Left renal cortex interstitium (tissue), 4 donors: ENCODE results near the gene TRPC1. TPM values are rescaled to one million over a fixed set of nuclear protein-coding genes. Genes with fewer than 3 reads are reported as not detected.
"Not testable (repeated sequence)": the region's sequence is repeated elsewhere in the genome, so short reads cannot be mapped to it uniquely, and the experiment has no call there.

ENCODE experiments used
- DNase-seq, 4 donors: peaks; one replicate each; pipeline ENCODE4 v3.0.0-alpha.2; 2013; ENCODE audit warnings: low read depth in 4 of 4, low spot score in 2 of 4, missing footprints in 1 of 4
- polyA plus RNA-seq, 4 donors: library from polyadenylated mRNA; unstranded; fragments of 120-200 nt; gene quantifications; one replicate each; pipeline ENCODE4 v1.2.1, GENCODE V29; 2013; ENCODE audit not compliant: insufficient read length in 4 of 4

TRPC1 gene
- 10 to 100 TPM; 10.6 to 15.2 (median 11.1) TPM for polyA plus RNA-seq

GRCh38 chr3:142723968-142724681 is at the start of gene TRPC1:
Gene TRPC1, plus strand, starts transcription at chr3:142724034. Its CDS starts 526 bp downstream, at chr3:142724560.
- peak; percentile 69 to 78 (median 78) for DNase-seq

GRCh38 chr3:142676151-142676550 is 47.7 kb upstream of the TRPC1 start:
- DNase-seq = no peak

GRCh38 chr3:142680710-142681109 is 43.1 kb upstream of the TRPC1 start:
- DNase-seq = no peak

DNA sequence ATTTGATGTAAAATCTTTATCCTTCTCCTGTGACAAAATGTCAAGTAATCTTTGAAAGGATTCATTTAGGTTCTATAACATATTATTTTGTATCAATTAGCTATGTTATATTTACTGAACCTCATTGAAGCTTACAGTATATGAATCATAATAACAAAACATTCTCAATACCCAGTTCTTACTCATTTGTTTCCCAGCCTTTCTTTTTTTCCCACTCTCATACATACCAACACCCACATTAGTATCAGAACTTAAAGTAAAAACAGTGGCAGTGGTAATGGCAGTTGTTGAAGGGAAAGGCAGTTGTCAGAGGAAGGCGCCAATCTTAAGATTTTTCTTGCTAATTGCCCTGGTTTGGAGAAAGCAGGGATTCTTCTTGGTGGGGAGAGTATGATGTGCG is 33.2 kb upstream of the TRPC1 start:
- no peak for DNase-seq

DNA sequence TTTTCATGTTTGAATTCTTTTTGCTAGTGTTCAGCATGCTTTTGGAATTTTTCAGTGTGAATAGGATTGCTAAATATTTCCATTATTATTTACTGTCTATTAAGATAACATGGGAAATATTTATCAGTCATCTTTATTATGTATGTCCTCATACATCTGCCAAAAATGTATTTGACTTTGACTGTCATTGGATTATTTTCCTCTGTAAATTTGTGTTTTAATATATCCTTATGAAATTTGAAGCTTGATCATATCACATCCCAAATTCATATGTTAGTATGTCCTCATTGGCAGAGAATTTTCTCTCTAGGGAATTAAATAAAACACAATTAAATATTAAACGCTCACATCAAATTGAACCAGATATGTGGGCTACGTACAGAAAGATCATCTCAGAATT is 32.3 kb upstream of the TRPC1 start:
- DNase-seq = no peak

DNA sequence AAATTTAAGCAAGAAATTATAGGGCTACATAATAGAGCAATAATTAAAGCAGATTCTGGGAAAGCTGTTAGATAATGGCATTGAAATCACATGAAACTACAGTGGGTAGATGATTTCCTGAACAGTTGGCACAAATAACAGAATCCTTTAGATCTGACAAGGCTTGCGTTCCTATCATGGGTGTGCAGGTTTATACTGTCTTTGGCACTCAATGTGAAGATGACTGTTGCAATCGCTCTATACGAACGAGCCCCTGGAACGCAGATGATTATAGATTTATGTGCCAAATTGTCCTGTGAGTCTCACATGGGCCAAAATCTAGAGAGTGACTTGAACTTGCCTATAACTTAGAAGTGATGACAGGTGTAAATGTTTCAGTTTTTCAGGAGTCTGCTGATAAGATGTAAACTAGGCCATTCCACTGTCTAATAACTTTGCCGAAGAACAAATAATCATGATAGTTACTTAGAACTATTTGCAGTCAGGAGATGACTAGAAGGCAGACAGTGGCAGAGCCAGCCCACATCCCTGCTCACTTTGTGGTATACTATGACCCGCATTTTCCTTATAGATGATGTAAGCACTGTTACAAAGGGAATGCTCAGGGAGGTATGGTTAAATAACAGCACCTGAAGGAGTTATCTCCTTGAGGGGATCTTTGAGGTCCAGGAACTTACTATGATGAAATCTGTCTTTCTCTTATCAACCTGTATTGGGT is 30.5 kb upstream of the TRPC1 start:
- DNase-seq = no peak

- DNase-seq = no peak
These were observed 29.6 kb upstream of the TRPC1 start for GRCh38 chr3:142694225-142694624.

- DNase-seq = no peak
These were observed 18.6 kb upstream of the TRPC1 start for GRCh38 chr3:142705198-142705597.

- no peak for DNase-seq
These were observed 17.3 kb upstream of the TRPC1 start for GRCh38 chr3:142706321-142707127.

DNA sequence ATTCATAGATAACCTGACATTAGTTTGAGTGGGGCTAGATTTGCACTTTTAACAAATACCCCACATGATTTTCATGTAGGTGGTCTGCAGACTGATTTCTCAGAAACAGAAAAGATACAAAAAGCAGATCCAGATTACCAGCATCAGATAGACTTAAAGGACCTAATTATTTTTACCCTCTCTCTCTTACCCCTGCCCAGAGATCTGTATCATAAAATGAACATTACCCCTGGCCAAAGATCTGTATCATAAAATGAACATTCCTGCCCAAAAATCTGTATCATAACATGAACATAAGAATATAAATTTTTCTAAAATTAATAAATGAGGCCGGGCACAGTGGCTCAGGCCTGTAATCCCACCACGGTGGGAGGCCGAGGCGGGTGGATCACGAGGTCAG is 14.6 kb upstream of the TRPC1 start:
- no peak for DNase-seq

DNA sequence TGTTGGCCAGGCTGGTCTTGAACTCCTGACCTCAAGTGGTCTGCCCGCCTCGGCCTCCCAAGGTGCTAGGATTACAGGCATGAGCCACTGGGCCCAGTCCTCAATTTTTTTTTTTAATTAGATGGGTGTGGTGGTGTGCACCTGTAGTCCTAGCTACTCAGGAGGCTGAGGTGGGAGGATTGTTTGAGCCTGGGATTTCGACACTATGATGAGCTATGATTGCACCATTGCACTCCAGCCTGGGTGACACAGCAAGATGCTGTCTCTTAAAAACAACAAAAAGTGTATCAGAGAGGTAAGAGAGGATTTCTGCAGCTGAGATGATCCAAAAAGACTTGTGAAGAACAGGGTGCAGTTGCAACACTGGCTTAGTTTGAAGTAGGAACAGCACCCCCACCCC is 9.0 kb upstream of the TRPC1 start:
- not testable (repeated sequence) for DNase-seq

DNA sequence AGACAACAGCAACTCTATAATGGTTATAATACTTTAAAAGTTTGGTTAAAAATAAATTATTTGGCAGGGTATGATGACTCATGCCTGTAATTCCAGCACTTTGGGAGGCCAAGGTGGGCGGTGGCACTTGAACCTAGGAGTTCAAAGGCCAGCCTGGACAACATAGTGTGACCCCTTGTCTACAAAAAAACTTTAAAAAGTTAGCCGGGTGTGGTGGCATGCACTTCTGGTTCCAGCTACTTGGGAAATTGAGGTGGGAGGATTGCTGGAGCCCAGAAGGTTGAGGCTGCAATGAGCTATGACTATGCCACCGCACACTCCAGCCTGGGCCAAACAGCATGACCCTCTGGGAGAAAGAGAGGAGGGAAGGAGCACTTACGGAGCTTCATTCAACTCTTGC is 7.7 kb upstream of the TRPC1 start:
- DNase-seq = no peak

DNA sequence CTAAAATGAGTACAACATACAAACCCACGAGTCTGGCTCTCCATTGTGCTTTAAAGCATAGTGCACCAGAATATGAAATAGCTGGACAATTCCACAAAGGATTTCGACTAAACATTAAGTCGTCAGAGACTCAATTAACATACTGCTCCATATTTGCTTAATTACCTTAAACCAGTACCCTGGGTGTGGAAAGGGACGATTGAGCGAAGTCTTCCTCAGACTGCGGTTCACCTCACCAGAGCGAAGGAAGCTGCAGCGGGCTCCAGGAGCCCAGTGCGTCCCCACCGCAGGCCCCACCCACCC is 218 bp upstream of the TRPC1 start:
- no peak for DNase-seq

DNA sequence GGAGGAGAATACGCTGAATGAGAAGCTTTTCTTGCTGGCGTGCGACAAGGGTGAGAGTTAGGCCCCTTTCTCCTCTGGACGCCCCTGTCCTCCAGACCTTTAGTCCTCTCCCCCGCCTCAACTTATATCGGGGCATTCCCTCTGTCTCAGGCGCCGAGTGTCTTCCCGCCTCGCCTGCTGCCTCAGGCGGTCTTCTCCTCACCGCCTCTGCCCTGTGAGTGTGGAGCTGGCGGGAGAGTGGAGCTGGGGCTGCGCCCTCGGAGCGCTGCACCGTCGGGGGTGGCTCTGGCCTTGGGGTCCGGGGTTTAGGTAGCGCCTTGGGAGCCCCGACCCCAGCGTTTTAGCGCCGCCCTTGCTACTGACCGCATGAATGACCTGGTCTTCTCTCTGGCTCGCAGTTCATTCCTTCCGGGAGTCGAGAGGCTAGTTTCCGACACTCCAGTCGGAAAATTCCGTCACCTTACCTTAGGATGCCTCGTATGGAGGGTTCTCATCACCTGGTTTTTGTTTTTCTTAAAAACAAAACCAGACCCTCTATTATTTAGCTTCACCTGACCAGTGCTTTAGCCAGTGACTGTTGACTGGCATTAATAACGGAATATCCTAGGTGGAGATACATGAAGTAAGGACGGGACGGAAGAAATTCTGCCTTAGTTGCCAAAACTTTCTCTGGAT is 985 bp downstream of the TRPC1 start:
- peak; percentile 37 to 71 (median 52) for DNase-seq

DNA sequence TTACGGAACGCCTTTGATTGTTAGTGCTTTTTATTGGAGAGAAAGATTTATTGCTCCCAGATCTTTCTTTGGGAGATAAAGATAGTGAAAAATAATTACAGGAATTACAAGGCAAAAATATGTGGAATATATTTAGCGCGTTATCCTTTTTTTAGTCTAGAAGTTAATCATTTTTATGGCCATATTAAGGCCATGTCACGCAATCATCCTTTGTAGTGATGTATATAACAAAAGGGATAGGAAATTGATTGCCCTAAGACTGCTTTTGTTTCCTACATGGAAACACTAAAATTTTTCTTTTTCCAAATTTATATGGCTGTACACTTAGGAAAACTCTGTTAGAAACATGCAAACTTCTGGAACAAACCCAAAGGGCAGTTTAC is 1.5 kb downstream of the TRPC1 start:
- peak in 1 of 4 donors; percentile 4 for DNase-seq

DNA sequence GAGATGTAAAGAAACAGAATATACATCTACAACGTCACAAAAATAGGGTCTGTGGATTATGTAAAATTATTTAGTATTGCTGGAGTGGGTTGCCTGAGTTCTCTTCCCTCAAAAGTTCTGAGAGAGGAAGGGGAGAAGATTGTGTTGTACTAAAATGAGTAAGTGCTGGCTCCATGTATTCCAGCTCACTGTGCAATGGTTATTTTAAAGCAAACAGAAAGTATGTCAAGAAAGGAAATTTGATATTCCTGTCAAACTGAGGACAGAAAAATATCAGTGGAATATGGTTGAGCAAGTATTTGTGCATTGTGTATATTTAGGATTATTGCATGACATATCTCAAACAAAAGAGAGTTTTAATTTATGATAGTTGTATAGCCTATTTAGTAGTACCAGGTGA is 2.2 kb downstream of the TRPC1 start:
- DNase-seq = no peak

GRCh38 chr3:142732066-142732465 is 8.2 kb downstream of the TRPC1 start:
- no peak for DNase-seq

DNA sequence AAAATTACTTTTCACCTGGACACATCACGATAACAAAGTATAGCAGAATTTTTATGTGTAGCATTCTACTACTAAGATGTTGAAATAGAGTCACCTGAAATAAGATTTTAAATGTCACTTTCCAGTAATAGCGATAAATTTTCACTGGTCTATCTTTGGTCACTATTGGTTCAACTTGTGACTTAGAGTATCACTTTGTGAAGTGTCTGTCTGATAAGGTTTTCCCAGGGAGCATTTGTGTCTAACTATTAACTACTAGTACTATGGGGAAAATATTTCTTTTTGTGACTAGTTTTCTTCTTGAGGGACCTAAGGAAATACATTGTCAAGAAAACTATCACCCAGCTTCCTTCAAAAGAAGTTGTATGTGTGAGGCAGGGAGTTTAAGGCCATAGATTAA is 11.0 kb downstream of the TRPC1 start:
- DNase-seq = no peak

GRCh38 chr3:142735462-142735861 is 11.6 kb downstream of the TRPC1 start:
- DNase-seq = no peak

DNA sequence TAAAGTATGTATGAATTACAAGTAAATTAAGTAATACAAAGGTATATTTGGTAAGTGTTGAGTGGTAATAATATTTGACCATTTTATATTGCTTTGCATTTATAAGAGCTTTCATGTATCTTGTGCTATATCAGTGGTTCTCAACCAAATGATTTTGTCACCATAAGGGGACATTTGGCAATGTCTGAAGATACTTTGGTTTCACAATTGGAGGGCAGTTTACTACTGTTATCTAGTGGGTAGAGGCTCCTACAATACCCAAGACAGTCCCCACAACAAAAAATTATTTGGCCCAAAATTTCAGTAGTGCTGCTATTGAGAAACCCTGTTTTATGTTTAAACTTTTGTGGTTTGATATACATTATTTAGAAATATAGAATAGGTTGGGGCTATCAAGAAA is 14.6 kb downstream of the TRPC1 start:
- DNase-seq = no peak

- DNase-seq = no peak
These were observed 22.8 kb downstream of the TRPC1 start for GRCh38 chr3:142746646-142747045.
